HG02943 (cell line): ENCODE data around the gene DUT.
A peak's percentile ranks its signal among the peaks of the same experiment; 100 is the strongest.
"Not testable (repeated sequence)": the region's sequence is repeated elsewhere in the genome, so short reads cannot be mapped to it uniquely, and the experiment has no call there.

Source experiments
- ATAC-seq: cut with Tn5 transposase; IDR thresholded peaks from one replicate; pipeline ENCODE4 v1.9.1; 2021; ENCODE audit warnings: mild to moderate bottlenecking, low read depth, moderate library complexity; ENCODE audit not compliant: unreplicated experiment

The DUT gene

GRCh38 chr15:48326180-48326579, 5.0 kb upstream of the DUT start:
- not testable (repeated sequence) for ATAC-seq

DNA sequence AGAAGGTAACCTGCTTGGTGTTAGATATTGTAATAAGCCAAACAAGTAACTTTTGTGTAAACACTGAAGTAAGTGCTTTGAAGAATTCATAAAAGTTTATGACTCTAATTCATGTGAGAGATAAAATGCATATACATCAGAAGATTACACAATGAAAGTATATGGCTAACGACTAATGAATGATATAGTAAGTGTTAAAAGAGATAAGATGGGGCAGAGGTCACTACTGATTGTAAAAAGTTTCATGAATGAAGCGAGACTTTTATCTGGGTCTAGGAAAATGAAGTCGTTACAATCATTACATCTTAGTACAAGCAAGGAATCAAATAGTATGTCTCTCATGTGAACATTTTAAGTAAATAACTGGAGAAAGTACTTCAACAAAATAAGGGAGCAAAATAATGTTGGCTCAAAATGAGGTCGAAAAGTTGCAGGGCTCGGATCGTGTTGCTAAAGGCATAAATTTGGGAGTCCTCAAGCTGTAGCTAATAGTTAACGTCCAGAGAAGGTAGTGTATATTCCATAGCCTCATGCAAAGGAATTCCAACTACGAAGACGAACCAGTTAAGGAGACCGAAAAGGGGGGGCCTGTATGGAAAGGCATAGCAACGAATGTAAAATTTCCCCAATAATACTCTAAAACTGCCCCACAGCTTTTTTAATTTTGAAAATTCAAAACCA, 984 bp upstream of the DUT start:
- ATAC-seq, result no peak

DNA sequence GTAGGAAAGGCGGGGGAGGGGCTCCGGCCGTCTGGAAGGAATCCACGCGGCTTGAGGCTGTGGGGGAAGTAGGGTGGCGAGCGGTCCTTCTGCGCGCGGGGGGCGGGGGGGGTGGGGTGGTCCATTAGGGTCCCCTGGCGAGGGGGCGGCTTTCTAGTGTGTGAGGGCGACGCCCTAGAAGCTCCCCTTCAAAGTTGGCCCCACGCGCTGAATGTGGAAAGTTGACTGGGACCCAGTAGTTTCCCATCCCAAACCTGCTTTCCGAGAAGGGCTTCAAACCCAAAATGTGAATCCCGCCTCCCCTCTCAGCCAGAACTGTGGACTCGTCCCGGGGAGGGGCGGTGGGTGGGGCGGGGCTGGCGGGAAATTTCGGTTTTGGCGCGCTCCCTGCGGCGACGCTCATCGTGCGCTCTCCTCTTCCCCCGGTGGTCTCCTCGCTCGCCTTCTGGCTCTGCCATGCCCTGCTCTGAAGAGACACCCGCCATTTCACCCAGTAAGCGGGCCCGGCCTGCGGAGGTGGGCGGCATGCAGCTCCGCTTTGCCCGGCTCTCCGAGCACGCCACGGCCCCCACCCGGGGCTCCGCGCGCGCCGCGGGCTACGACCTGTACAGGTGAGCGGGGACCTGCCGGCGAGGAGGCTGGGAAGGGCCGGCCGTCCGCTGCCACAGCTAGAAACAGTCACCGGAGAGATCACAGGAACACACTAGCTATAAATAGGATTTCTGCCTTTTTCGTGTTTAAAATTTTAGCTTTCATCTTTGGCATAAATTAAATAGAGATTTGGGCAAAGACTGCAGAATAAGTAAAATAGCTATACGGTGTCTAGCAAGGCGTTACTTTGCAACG, 790 bp downstream of the DUT start:
- ATAC-seq, result peak; percentile 48

GRCh38 chr15:48332642-48333034, 1.4 kb downstream of the DUT start:
- ATAC-seq, result no peak

- ATAC-seq, result no peak
Observed at GRCh38 chr15:48333540-48333939, 2.3 kb downstream of the DUT start.

DNA sequence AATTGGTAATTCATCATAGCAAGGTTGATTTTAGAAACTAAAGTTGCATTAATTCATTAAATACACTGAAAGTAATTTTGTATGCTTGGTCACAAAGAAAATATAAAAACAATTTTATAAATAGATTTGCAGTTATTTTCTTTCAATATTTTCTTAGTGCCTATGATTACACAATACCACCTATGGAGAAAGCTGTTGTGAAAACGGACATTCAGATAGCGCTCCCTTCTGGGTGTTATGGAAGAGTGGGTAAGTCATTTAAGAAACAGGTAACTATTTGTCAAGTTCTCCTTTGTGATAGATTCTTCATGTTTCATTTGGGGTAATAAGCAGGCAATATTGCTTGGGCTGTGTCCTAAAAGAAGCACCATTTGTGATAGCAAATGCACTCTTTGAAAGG, 3.0 kb downstream of the DUT start:
- ATAC-seq, result no peak

- ATAC-seq, result no peak
Observed at GRCh38 chr15:48336940-48337339, 5.7 kb downstream of the DUT start.

DNA sequence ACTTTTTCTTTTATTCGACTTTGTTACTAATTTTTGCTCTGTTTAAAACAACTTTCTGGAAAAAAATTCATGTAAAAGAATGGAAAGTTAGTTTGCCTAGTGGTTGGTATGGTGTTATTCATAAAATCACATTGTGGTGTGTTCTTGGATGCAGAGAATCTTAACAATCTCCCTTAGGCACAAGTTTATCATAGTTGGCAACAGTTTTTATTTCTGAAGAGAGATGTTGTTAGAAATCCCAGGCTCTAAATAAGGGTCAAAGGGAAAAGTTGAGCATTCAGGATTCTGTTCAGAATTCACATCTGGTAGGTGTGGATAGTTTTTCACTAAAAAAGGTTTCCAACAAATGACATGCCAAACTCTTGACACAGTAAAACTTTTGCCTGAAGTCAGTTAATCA, 6.4 kb downstream of the DUT start:
- ATAC-seq, result no peak

- no peak for ATAC-seq
Observed at GRCh38 chr15:48340111-48340510, 8.9 kb downstream of the DUT start.

DNA sequence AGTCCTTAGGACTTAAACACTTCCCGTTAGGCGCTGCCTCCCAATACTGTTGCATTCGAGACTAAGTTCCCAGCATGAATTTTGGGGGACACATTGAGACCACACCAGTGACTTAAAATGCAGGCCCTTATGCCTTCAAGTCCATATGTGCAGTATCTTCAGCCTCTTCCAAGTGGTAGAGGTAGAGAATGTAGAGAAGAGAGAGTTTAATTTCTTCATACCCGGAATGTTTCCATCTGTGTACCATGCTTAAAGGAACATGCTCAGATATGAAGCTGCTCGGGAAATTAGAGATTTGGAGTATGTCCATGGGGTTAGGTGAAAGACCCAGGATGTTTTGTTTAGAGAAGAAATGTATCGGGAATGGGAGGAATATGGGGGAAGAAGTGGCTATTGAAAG, 12.6 kb downstream of the DUT start:
- ATAC-seq, result no peak

GRCh38 chr15:48345516-48345915, 14.3 kb downstream of the DUT start:
- no peak for ATAC-seq

- ATAC-seq, result no peak
Observed at GRCh38 chr15:48352474-48353072, 21.3 kb downstream of the DUT start.

DNA sequence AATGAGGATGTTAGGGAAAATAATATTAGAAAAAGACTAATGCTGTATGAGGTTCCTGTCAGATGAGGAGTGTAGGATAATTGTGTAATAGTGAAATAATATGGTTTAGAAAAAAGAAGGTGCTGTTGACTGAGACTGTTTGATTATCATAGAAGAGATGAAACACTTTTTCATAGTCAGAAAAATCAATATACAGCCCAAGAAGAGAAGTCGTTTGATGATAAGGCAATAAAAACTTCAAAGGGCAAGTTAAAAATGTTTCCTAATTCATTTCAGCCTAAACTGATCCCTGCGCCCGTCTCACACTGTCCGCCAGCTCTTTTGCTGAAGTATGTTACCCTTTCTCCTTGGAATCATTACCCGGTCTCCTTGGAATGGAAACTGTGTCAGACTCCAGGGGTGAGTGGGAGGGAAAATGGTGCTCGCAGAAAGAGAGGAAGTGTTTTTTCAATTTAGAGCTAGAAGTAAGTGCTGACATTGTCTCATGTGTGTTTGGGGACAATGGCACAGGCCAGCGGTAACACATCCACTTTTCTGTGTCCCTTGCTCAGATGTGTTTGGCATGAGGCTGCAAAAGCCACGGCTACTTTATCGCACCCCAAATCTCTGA, 23.6 kb downstream of the DUT start:
- no peak for ATAC-seq

DNA sequence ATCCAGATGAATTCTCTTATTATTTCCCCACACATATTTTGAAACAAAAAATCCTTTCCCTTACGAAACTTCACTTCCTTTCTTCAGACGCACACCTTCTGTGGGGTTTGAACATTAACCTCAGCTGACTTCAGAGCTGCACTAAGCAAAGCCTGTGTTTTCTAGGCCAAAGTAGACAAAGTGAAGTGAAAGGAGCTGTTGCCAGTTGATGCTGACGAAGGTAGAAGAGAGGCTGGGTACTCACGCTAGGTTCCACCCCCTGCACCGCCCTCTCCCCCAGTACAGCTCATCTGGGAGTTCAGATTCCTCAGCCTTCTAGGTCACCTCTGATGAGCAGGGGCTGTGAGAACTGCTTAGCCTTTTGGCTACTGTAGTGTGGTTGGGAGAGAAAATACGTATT, 24.1 kb downstream of the DUT start:
- peak; percentile 69 for ATAC-seq

DNA sequence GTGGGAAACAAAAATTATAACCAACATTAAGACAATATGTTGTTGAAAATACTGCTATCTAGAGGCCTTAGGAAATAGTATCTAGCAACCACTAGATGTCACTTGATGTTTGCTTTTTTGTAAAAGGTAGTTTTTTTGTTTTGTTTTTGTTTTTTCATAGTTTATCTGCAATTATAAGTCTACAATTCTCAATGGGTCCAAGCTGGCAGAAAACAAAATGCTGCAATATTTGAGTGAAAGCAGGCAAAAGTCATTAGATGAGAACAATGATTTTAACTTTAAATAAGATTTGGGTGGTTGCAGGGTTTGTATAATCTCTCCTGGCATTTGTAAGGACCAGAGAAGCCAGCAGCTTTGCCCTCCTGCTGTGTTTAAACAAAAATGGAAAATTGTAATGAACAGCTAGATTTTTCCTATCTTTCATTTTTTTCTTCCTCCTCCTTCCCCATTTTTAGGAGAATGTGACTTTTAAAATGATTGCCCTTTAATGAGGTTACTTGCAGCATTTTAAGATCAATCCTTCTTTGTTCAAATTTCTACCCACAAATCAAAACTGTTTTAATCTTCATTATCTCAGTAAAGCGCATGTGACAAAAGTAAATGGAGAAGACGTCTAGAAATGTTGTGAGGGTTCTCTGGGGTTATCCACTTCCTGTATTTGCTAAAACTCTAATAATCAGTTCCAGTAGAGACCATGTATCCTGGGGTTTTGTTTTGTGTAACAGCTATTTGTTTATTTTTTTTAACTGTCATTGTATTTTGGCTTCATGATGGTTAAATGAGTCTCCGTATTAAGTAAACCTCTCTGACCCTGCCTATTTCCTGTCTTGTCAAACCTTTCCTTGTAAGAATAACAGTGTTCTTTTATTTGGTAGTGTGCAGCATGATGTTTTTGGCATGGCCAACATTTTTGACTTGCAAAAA, 27.3 kb downstream of the DUT start:
- ATAC-seq, result no peak

DNA sequence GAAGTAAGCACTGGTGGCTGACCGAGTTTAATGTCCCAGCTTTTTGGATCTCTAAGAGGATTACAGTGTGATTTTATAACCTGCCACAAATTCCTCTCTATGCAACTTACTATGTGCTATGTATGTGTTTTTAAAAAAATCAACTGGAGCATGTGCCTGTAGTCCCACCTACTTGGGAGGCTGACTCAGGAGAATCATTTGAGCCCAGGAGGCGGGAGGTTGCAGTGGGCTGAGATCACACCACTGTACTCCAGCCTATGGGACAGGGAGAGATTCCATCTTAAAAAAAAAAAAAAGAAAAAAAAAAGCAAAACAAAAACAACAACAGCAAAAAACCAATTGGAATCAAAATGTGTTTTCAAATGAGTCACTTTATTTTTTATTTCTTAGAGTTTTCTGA, 29.6 kb downstream of the DUT start:
- no peak for ATAC-seq

- no peak for ATAC-seq
Observed at GRCh38 chr15:48361685-48362084, 30.5 kb downstream of the DUT start.

DNA sequence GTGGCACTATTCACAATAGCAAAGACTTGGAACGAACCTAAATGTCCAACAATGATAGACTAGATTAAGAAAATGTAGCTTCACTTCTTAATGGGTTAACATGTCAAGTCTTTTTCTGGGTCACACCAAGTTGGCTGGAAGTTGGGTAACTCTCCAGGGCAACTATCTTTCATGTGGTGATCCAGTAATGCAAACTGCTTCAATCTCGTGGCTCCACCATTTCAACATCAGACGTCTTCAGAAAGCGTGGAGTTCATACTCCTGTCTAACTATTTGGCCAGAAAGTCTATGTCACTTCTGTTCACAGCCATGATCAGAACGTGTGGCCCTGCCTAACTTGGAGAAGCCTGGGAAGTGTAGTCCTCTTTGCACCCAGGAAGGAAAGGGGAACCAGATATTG, 32.2 kb downstream of the DUT start:
- ATAC-seq, result no peak

GRCh38 chr15:48365575-48365974, 34.3 kb downstream of the DUT start:
- no peak for ATAC-seq

- no peak for ATAC-seq
Observed at GRCh38 chr15:48366584-48367312, 35.5 kb downstream of the DUT start.
